ENCODE measurements around the gene DNAJA4. TPM values are rescaled to one million over a fixed set of nuclear protein-coding genes. Genes with fewer than 3 reads are reported as not detected.
A peak's percentile ranks its signal among the peaks of the same experiment; 100 is the strongest.
"Not testable (repeated sequence)": the region's sequence is repeated elsewhere in the genome, so short reads cannot be mapped to it uniquely, and the experiment has no call there.

Gene DNAJA4
- total RNA-seq, 1 experiment from 2014 or later = 2.3 TPM

DNA sequence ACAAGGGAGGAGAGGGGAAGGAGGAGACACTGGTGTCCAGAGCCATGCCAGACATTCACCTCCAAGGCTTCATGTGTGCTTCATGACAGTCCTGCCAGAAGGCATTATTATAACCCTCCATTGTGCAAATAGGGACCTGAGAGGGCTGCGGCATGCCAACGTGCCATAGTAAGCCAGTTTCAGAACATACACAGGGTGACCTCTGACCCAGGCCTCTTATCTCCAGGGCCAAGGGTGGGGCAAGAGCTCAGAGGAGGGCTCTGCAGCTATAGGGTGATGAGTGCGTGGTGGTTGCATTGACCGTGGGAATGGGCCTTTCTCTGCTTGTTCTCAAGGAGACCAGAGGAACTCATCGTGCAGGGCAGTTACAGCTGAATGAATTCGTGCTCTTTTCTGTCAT, 20.3 kb upstream of the DNAJA4 start:
- no peak for DNase-seq (ENCODE audit: low read depth)

DNA sequence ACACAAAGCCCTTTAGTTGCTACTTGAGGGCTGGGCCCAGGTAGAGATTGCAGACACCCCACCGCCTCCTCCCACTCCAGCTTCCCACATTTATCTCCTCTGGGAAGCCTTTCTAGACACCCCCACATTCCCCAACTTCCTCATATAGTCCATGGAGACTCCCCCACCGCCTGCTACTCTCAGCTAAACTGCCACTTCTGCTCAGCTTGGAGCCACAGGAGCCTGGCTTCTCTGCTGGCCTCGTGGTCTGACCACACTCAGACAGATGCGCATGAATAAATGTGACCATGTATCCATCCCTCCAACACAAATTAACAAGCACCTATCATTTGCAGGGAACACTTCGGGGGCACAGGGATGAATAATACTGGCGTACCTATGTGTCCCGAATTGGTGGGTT, 19.5 kb upstream of the DNAJA4 start:
- no peak for DNase-seq (ENCODE audit: low read depth)

GRCh38 chr15:78245392-78245791, 19.0 kb upstream of the DNAJA4 start:
- not testable (repeated sequence) for DNase-seq (ENCODE audit: low read depth)

DNA sequence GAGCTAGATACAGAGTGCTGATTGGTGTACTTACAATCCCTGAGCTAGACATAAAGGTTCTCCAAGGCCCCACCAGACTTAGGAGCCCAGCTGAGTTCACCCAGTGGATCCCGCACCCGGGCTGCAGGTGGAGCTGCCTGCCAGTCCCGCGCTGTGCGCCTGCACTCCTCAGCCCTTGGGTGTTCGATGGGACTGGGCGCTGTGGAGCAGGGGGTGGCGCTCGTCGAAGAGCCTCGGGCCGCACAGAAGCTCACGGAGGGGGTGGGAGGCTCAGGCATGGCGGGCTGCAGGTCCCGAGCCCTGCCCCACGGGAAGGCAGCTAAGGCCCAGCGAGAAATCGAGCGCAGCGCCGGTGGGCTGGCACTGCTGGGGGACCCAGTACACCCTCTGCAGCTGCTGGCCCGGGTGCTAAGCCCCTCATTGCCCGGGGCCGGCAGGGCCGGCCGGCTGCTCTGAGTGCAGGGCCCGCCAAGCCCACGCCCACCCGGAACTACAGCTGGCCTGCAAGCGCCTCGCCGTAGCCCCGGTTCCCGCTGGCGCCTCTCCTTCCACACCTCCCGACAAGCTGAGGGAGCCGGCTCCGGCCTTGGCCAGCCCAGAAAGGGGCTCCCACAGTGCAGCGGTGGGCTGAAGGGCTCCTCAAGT, 18.3 kb upstream of the DNAJA4 start:
- DNase-seq (ENCODE audit: low read depth) = not testable (repeated sequence)

DNA sequence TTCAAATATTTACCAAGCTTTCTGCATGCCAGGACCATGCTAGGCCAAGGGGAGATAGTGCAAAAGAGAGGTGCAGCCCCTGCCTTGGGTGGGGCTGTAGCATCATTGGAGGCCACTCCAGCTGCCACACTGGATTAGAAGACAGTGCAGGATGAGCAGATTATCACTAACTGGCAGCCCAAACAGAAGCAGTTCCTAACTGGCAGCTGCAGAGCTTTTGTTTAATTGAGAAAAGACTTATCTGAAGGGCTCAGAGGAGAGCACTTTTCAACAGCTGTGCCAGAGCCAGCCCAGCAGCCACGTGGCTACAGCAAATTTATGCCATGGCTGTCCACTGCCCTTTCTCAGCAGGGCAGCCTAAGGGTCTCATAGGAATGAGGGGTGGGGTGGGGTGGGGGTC, 16.5 kb upstream of the DNAJA4 start:
- no peak for DNase-seq (ENCODE audit: low read depth)

DNA sequence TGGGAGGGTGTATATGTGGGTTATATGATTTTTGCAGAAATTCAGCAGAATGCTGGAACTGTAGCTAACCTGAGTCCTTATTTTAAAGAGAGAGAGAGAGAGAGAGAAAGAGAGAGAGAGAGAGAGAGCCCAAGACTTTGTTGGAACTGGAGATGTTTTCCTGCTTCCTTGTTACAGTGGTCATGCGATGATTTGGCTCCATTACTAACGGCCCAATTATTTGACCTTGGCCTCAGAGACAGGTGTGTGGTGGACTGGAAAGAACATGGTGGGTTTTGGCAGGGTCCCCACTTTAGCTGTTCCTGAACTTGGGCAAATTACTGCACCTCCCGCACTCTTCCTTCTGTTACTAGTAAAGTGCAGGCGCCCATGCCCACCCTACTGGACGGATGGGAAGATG, 15.2 kb upstream of the DNAJA4 start:
- DNase-seq (ENCODE audit: low read depth) = no peak

DNA sequence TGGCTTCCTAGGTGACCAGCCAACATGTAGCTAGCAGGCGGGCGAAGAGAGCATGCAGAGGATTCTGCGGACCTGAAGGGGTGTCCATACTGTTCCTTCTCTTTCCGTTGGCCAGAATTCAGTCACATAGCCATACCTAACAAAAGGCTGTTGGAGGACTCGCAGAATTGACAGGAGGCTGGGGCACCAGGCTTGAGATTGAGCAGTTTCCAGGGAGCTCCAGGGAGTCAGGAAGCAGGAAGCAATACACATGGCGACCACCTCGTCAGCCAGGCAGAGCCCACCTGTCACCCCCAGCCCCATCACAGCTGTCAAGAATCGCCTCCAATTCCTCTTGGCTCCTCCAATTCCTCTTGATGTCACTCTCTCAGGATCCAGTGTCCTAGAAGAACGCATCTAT, 13.2 kb upstream of the DNAJA4 start:
- no peak for DNase-seq (ENCODE audit: low read depth)

- no peak for DNase-seq (ENCODE audit: low read depth)
These were observed 8.8 kb upstream of the DNAJA4 start for GRCh38 chr15:78255421-78256043.

DNA sequence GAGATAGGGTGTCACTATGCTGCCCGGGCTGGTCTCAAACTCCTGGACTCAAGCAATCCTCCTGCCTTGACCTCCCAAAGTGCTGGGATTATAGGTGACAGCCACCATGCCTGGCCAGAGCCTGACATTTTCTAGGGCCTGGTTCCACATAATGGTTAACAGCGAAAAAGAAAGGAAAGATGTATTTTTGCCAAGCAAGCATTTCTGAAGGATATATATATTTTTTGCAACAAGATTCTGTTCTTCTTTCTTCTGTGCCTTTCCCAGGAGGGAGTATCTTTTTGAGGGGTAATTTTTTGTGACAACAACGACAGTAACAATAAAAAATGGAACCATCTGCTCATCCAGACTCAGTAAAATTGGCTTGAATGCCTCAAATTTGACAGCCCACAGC, 8.3 kb upstream of the DNAJA4 start:
- DNase-seq (ENCODE audit: low read depth) = no peak

DNA sequence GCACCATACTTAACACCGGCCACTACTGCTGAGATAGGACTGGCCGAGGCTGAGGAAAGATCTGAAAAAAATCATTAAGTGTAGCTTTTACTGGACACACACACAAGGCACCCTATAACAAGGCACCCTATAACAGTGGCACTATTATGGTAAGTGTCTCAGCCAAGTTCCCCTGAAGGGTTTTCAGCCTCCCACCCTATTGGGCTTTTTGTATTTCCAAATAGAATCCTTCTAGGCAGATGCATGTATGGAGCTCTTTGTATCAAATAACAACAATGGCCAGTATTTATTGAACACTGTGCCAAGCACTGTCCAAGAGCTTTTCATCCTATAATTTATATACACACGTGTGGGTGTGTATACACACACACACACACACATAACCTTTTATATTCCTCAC, 6.7 kb upstream of the DNAJA4 start:
- DNase-seq (ENCODE audit: low read depth) = no peak

- DNase-seq (ENCODE audit: low read depth) = peak; percentile 54
These were observed 5.1 kb upstream of the DNAJA4 start for GRCh38 chr15:78259232-78259631.

DNA sequence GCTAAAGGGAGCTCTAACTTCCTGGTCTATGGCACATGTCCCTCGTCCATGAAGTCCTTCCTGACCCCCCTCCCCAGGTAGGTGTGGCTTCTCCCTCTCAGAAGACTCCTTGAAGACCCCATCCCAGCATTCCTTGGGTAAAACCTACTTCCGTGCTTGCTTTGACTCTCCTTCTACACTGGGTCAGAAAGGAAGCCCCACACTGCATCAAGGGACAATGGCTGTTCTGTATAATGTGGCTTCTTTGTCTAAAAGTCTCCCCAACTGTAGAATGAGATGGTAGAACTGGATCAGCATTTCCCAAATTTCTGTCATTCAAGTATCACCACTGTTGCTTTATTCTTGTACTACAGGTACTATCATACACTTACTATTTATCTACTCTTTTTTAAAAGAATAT, 3.9 kb upstream of the DNAJA4 start:
- no peak for DNase-seq (ENCODE audit: low read depth)

DNA sequence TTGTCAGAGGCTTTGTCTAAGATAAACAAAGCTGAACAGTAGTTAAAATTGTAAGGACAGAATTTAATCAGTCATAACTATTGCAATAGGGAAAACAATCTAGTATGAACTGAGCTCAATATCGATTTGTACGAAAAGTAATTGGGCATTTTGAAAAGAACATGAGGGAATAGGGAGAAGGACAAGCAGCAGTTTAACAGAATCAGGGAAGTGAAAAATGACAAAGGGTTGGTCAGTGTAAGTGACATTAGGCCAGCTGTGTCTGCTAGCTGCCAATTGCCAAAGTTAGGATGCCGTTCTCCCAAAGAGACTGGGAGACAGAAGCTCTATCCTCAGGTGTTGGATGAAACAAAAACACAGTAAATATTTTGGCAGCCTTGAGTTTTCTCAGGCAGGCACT, 3.3 kb upstream of the DNAJA4 start:
- DNase-seq (ENCODE audit: low read depth) = no peak

DNA sequence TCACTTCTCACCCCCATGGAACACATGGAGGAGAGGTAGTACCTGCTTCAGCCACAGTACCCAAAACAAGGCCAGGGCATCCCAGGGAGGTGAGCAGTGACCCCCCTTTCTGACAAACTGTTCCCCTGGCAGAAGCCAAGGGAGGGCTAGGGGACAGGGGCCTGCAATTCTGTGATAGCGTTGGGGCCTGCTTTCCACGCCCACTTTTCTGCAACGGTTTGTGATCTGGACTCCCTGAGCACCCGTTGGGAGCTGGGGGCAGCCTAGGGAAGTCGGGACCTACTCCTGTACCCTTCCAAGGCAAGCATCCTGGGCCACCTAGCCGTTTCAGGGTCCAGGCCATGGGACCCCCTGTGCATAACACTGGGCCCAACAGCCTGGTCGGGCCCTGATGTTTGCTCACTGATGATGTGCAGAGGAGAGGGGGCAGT, 996 bp upstream of the DNAJA4 start:
- DNase-seq (ENCODE audit: low read depth) = no peak

GRCh38 chr15:78263907-78264303, 457 bp upstream of the DNAJA4 start:
- no peak for DNase-seq (ENCODE audit: low read depth)

DNA sequence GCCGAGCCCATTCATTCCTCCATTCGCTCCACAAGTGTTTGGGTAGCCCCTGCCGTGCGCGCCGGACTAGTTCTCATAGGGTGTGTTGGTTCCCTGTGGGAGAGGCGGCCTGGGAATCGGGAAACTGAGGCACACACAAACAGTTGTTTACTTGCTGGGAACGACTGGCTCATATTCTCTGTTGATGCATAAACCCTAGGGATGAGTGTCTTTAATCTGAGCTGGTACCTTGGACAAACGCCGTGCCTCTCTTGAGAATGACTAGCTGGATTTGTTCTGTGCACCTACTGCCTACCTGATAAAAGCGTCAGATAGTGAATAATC, 737 bp downstream of the DNAJA4 start:
- DNase-seq (ENCODE audit: low read depth) = no peak

- peak; percentile 33 for DNase-seq (ENCODE audit: low read depth)
These were observed 1.4 kb downstream of the DNAJA4 start for GRCh38 chr15:78265752-78266224.

DNA sequence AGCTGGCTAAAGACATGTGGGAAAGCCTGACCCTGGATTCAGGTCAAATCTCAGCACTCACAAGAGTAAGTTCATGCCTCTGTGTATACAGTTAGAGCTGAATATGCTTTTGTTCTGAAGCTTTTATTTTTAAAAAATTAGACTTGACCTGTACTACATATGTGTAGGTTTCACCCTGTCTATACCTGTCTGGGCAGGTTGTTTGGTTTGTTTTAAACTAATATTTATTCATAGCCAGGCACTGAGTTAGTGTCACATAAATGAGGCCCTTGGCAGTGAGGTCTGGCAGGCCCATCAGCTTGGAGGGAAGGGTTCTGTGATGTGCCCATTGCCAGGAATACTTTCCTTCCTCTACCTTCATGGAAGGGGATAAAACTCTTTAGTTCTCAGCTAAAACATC, 1.9 kb downstream of the DNAJA4 start:
- no peak for DNase-seq (ENCODE audit: low read depth)

- no peak for DNase-seq (ENCODE audit: low read depth)
These were observed 2.4 kb downstream of the DNAJA4 start for GRCh38 chr15:78266806-78267205.

DNA sequence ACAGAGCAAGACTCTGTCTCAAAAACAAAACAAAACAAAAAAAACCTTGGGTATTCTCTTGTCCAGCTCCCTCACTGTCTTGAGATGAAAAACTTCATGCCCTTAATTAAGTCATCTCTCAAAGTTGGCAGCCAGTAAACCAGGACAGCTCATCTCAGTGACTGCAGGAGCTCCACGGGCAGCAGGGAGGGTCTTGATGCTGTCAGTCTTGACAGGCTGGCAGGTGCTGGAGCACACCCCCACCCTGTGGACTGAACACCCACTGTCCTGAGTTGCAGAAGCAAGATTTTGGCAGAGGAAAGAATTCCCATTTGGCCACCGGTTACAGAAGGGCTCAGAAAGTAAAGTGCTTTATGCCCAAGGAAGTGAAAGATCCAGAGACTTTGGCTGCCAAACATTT, 8.0 kb downstream of the DNAJA4 start:
- DNase-seq (ENCODE audit: low read depth) = no peak

- DNase-seq (ENCODE audit: low read depth) = no peak
These were observed 8.4 kb downstream of the DNAJA4 start for GRCh38 chr15:78272776-78273175.

DNA sequence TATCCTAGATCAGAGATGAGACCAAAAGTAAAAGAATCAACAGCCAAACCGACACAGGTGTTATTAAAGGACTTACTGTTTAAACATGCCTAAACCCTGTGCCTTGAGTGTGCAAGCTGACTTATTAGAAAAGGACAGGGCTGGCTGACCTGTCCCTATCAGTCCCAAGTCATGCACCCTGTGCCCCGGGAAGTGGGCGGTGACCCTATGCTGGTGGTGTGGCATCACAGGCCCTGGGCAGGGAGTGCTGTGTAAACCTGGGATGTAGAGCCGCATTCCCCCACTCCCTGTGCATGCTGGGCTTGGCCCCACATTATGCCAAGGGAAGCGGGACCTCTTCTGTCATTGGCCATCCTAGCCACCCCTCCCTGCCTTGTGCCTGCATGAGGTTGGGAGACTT, 10.6 kb downstream of the DNAJA4 start:
- no peak for DNase-seq (ENCODE audit: low read depth)

GRCh38 chr15:78276064-78276943, 11.9 kb downstream of the DNAJA4 start:
- DNase-seq (ENCODE audit: low read depth) = no peak

All from M059J (cell line).